Neural progenitor cell (in vitro differentiated cells): Measurements from ENCODE around the gene NR4A3. TPM values are rescaled to one million over a fixed set of nuclear protein-coding genes. Genes with fewer than 3 reads are reported as not detected.
A peak's percentile ranks its signal among the peaks of the same experiment; 100 is the strongest.

ENCODE experiments used
- DNase-seq: peaks from one replicate; pipeline ENCODE4 v3.0.0-alpha.2; 2016; ENCODE audit warnings: low spot score
- H2AFZ ChIP-seq: fragments of 200-600 bp; sonication (generic); replicated peaks from 2 replicates; pipeline ENCODE4 v1.6.1; 2016; ENCODE audit warnings: antibody characterized with exemption
- H3F3A ChIP-seq: fragments of 200-600 bp; sonication (generic); 2 replicates; pipeline ENCODE4 v1.6.1; 2016; ENCODE audit warnings: antibody characterized with exemption, low read depth
- H3K27ac ChIP-seq: fragments of 200-600 bp; sonication (generic); 2 replicates; pipeline ENCODE4 v1.5.1; 2016; ENCODE audit warnings: mild to moderate bottlenecking
- H3K27me3 ChIP-seq: fragments of 200-600 bp; sonication (generic); 2 replicates; pipeline ENCODE4 v1.6.1; 2016; ENCODE audit warnings: mild to moderate bottlenecking, moderate library complexity
- H3K36me3 ChIP-seq: fragments of 200-600 bp; sonication (generic); 2 replicates; pipeline ENCODE4 v1.5.1; 2016
- H3K4me1 ChIP-seq: fragments of 200-600 bp; sonication (generic); 2 replicates; pipeline ENCODE4 v1.6.1; 2016; ENCODE audit warnings: mixed run types
- H3K4me2 ChIP-seq: fragments of 200-600 bp; sonication (generic); 2 replicates; pipeline ENCODE4 v1.6.1; 2016
- H3K4me3 ChIP-seq: fragments of 200-600 bp; sonication (generic); 2 replicates; pipeline ENCODE4 v1.5.1; 2016
- H3K79me2 ChIP-seq: fragments of 200-600 bp; sonication (generic); 2 replicates; pipeline ENCODE4 v1.6.1; 2016; ENCODE audit warnings: low read depth
- H3K9ac ChIP-seq: fragments of 200-600 bp; sonication (generic); 2 replicates; pipeline ENCODE4 v1.6.1; 2016
- H3K9me3 ChIP-seq: fragments of 200-600 bp; sonication (generic); 2 replicates; pipeline ENCODE4 v1.5.1; 2016; ENCODE audit warnings: low read depth
- H4K20me1 ChIP-seq: fragments of 200-600 bp; sonication (generic); 2 replicates; pipeline ENCODE4 v1.6.1; 2016; ENCODE audit warnings: low read depth
- H3K27ac Mint-ChIP-seq: 3 replicates; pipeline ENCODE4 v1.8.0; 2021; ENCODE audit warnings: mixed read lengths
- H3K27me3 Mint-ChIP-seq: 2 replicates; pipeline ENCODE4 v1.8.0; 2022; ENCODE audit warnings: low read depth, mild to moderate bottlenecking, inconsistent platforms, moderate library complexity, mixed read lengths; ENCODE audit not compliant: insufficient read depth
- H3K36me3 Mint-ChIP-seq: 3 replicates; pipeline ENCODE4 v1.8.0; 2021; ENCODE audit warnings: mixed read lengths
- H3K4me1 Mint-ChIP-seq: 3 replicates; pipeline ENCODE4 v1.8.0; 2021; ENCODE audit warnings: mixed read lengths
- H3K4me3 Mint-ChIP-seq: 3 replicates; pipeline ENCODE4 v1.8.0; 2021; ENCODE audit warnings: mild to moderate bottlenecking, moderate library complexity, mixed read lengths
- H3K9me3 Mint-ChIP-seq: 3 replicates; pipeline ENCODE4 v1.8.0; 2020; ENCODE audit warnings: mixed read lengths
- CTCF ChIP-seq: fragments of 200-600 bp; sonication (generic); IDR thresholded peaks from 2 replicates; pipeline ENCODE4 v1.5.1; 2017; ENCODE audit warnings: antibody characterized with exemption, mild to moderate bottlenecking
- EZH2 ChIP-seq: fragments of 200-600 bp; sonication (generic); IDR thresholded peaks from 2 replicates; pipeline ENCODE4 v1.6.1; 2017; ENCODE audit warnings: antibody characterized with exemption, mild to moderate bottlenecking, moderate library complexity
- EZH2phosphoT487 ChIP-seq: fragments of 200-600 bp; sonication (generic); IDR thresholded peaks from 2 replicates; pipeline ENCODE4 v1.6.1; 2017; ENCODE audit warnings: antibody characterized with exemption
- total RNA-seq: library from RNA; depleted of rRNA; stranded (reverse); fragments of >200 nt; gene quantifications from 2 replicates; pipeline ENCODE4 v1.2.3, GENCODE V29; 2015; ENCODE audit warnings: low replicate concordance

NR4A3 gene
- total RNA-seq, 1 donor from 2014 or later, result 0.26 TPM

- peak; percentile 94 for TF ChIP-seq EZH2
- TF ChIP-seq CTCF, result no peak
- Mint-ChIP-seq H3K4me3 (peak overlapping the region; percentile 86), H3K36me3 (no peaks in the 10 kb centered on the region), H3K27me3 (peaks cover 48% of the 10 kb centered on the region), H3K4me1 (peaks cover 41% of the 10 kb centered on the region), H3K9me3 (peaks cover 1% of the 10 kb centered on the region), H3K27ac (peak overlapping the region; percentile 81)
- no peak overlapping the region for H3K27ac ChIP-seq
- H3K79me2 ChIP-seq, result peaks cover 13% of the 10 kb centered on the region
- peak; percentile 69 for DNase-seq
- H3K4me2 ChIP-seq, result peak overlapping the region; percentile 95
- peak overlapping the region; percentile 93 for H3K4me3 ChIP-seq
- H3K4me1 ChIP-seq, result peaks cover 31% of the 10 kb centered on the region
- no peak overlapping the region for H3K9ac ChIP-seq
- peaks cover 46% of the 10 kb centered on the region for H4K20me1 ChIP-seq
- H3F3A ChIP-seq, result peaks cover 67% of the 10 kb centered on the region
- H3K36me3 ChIP-seq, result no peaks in the 10 kb centered on the region
- H3K9me3 ChIP-seq, result no peaks in the 10 kb centered on the region
- H3K27me3 ChIP-seq, result peaks cover 73% of the 10 kb centered on the region
- H2AFZ ChIP-seq, result no peak overlapping the region
Measured at GRCh38 chr9:99822806-99823591, 1.3 kb downstream of the NR4A3 start.

- TF ChIP-seq EZH2 (peak; percentile 86), EZH2phosphoT487 (peak; percentile 72), CTCF (no peak)
- Histone ChIP-seq H3K9ac (no peak overlapping the region), H4K20me1 (peaks cover 38% of the 10 kb centered on the region), H3K27ac (no peak overlapping the region), H3K4me2 (peak overlapping the region; percentile 95), H2AFZ (peak overlapping the region; percentile 34), H3K79me2 (peaks cover 5% of the 10 kb centered on the region), H3K4me3 (peak overlapping the region; percentile 93), H3K36me3 (no peaks in the 10 kb centered on the region), H3K9me3 (no peaks in the 10 kb centered on the region), H3K27me3 (peaks cover 82% of the 10 kb centered on the region), H3K4me1 (peaks cover 22% of the 10 kb centered on the region), H3F3A (peaks cover 61% of the 10 kb centered on the region)
- DNase-seq, result peak; percentile 65
- Mint-ChIP-seq H3K9me3 (peaks cover 1% of the 10 kb centered on the region), H3K4me3 (peak overlapping the region; percentile 86), H3K36me3 (peaks cover under 1% of the 10 kb centered on the region), H3K27me3 (peaks cover 53% of the 10 kb centered on the region), H3K27ac (no peak overlapping the region), H3K4me1 (peaks cover 36% of the 10 kb centered on the region)
Measured at GRCh38 chr9:99823681-99824377, 2.1 kb downstream of the NR4A3 start.

- Histone ChIP-seq H3K4me3 (peak overlapping the region; percentile 93), H3F3A (peaks cover 53% of the 10 kb centered on the region), H3K4me2 (peak overlapping the region; percentile 95), H3K9ac (no peak overlapping the region), H3K9me3 (no peaks in the 10 kb centered on the region), H3K27me3 (peaks cover 89% of the 10 kb centered on the region), H3K4me1 (peaks cover 20% of the 10 kb centered on the region), H3K79me2 (no peaks in the 10 kb centered on the region), H2AFZ (peak overlapping the region; percentile 34), H4K20me1 (peaks cover 40% of the 10 kb centered on the region), H3K36me3 (no peaks in the 10 kb centered on the region), H3K27ac (no peak overlapping the region)
- Mint-ChIP-seq H3K27me3 (peaks cover 60% of the 10 kb centered on the region), H3K9me3 (peaks cover 5% of the 10 kb centered on the region), H3K36me3 (peaks cover 6% of the 10 kb centered on the region), H3K4me1 (peaks cover 37% of the 10 kb centered on the region), H3K4me3 (peak overlapping the region; percentile 86), H3K27ac (peak overlapping the region; percentile 60)
- peak; percentile 92 for DNase-seq
- TF ChIP-seq EZH2phosphoT487 (no peak), CTCF (peak; percentile 79), EZH2 (no peak)
Measured at GRCh38 chr9:99824378-99825171, 2.9 kb downstream of the NR4A3 start.
